ENCODE measurements around the gene MKRN2OS. TPM values are rescaled to one million over a fixed set of nuclear protein-coding genes. Genes with fewer than 3 reads are reported as not detected.

Gene MKRN2OS
- polyA plus RNA-seq, 1 experiment: not detected

DNA sequence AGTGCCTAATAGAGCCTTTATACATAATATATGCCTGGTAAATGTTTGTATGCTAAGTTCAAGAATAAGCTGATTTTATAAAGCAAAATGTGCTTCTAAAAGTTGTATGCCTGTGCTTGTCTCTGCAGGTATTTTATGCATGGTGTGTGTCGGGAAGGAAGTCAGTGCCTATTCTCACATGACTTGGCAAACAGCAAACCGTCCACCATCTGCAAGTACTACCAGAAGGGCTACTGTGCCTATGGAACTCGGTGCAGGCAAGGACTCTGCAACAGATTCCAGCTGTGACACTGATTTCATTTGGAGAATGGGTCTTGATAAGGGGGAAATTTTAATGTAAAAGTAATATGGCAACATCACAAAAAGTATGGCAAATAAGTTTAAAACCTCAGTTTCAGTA lies 23.4 kb upstream of the MKRN2OS start:
- Histone ChIP-seq H3K9me3 (ENCODE audit: control insufficient read depth, insufficient read depth, low read length) (0 out of 2 replicates have a peak, but pooled peaks cover 4% of the 10 kb centered on the region), H3K27ac (ENCODE audit: low read depth, low read length) (no peak overlapping the region), H3K27me3 (ENCODE audit: control insufficient read depth, insufficient read depth, low read length) (no peaks in the 10 kb centered on the region), H3K4me3 (ENCODE audit: low read depth, low read length) (no peak overlapping the region)
- DNase-seq (ENCODE audit: low read depth, low spot score): no peak
- POLR2A ChIA-PET: no interaction called here
- TF ChIP-seq CTCF (IDR thresholded peaks at IDR 0.05; ENCODE audit: low read depth, low read length): no peak
- CTCF ChIA-PET: no interaction called here

GRCh38 chr3:12566976-12567375 lies 21.7 kb upstream of the MKRN2OS start:
- TF ChIP-seq CTCF (IDR thresholded peaks at IDR 0.05; ENCODE audit: low read depth, low read length): no peak
- Histone ChIP-seq H3K27me3 (ENCODE audit: control insufficient read depth, insufficient read depth, low read length) (no peaks in the 10 kb centered on the region), H3K4me3 (ENCODE audit: low read depth, low read length) (no peak overlapping the region), H3K9me3 (ENCODE audit: control insufficient read depth, insufficient read depth, low read length) (0 out of 2 replicates have a peak, but pooled peaks cover 4% of the 10 kb centered on the region), H3K27ac (ENCODE audit: low read depth, low read length) (no peak overlapping the region)
- CTCF ChIA-PET: no interaction called here
- DNase-seq (ENCODE audit: low read depth, low spot score): no peak
- POLR2A ChIA-PET: interaction anchor here (0.7 kb wide), 1 partner anchor 97 kb away, joined by 4 read pairs; no protein-coding TSS in a partner anchor

- CTCF ChIA-PET: interaction anchor here (1.2 kb wide), 2 partner anchors 158 to 248 kb away, joined by 3 to 4 read pairs; no protein-coding TSS in a partner anchor
These were observed 17.2 kb upstream of the MKRN2OS start for GRCh38 chr3:12562451-12562850.

GRCh38 chr3:12561397-12561796 lies 16.1 kb upstream of the MKRN2OS start:
- Histone ChIP-seq H3K27ac (ENCODE audit: low read depth, low read length) (no peak overlapping the region), H3K27me3 (ENCODE audit: control insufficient read depth, insufficient read depth, low read length) (no peaks in the 10 kb centered on the region), H3K4me3 (ENCODE audit: low read depth, low read length) (no peak overlapping the region), H3K9me3 (ENCODE audit: control insufficient read depth, insufficient read depth, low read length) (peaks cover 4% of the 10 kb centered on the region; the same call in 1 of the 2 replicates)
- DNase-seq (ENCODE audit: low read depth, low spot score): no peak
- POLR2A ChIA-PET: no interaction called here
- TF ChIP-seq CTCF (IDR thresholded peaks at IDR 0.05; ENCODE audit: low read depth, low read length): no peak
- CTCF ChIA-PET: interaction anchor here (1.0 kb wide), 1 partner anchor 145 kb away, joined by 3 read pairs; no protein-coding TSS in a partner anchor

More at GRCh38 chr3:12562451-12562850, 17.2 kb upstream of the MKRN2OS start:
- Histone ChIP-seq H3K4me3 (ENCODE audit: low read depth, low read length) (no peak overlapping the region), H3K27me3 (ENCODE audit: control insufficient read depth, insufficient read depth, low read length) (no peaks in the 10 kb centered on the region), H3K9me3 (ENCODE audit: control insufficient read depth, insufficient read depth, low read length) (0 out of 2 replicates have a peak, but pooled peaks cover 4% of the 10 kb centered on the region), H3K27ac (ENCODE audit: low read depth, low read length) (no peak overlapping the region)
- TF ChIP-seq CTCF (IDR thresholded peaks at IDR 0.05; ENCODE audit: low read depth, low read length): no peak
- DNase-seq (ENCODE audit: low read depth, low spot score): no peak
- POLR2A ChIA-PET: no interaction called here

GRCh38 chr3:12560505-12561190 lies 15.3 kb upstream of the MKRN2OS start:
- Histone ChIP-seq H3K27ac (ENCODE audit: low read depth, low read length) (no peak overlapping the region), H3K9me3 (ENCODE audit: control insufficient read depth, insufficient read depth, low read length) (peaks cover under 1% of the 10 kb centered on the region; the same call in 1 of the 2 replicates), H3K4me3 (ENCODE audit: low read depth, low read length) (no peak overlapping the region), H3K27me3 (ENCODE audit: control insufficient read depth, insufficient read depth, low read length) (no peaks in the 10 kb centered on the region)
- ChIA-PET POLR2A (interaction anchor here (0.7 kb wide), 1 partner anchor 103 kb away, joined by 5 read pairs; the partner anchor contains the start of gene RAF1), CTCF (interaction anchor here (0.7 to 1.0 kb wide), 2 partner anchors 17 to 145 kb away, joined by 3 to 5 read pairs; no protein-coding TSS in a partner anchor)
- TF ChIP-seq CTCF (IDR thresholded peaks at IDR 0.05; ENCODE audit: low read depth, low read length): no peak
- no peak for DNase-seq (ENCODE audit: low read depth, low spot score)

Measured in AG04450 (cell line).